Measurements from ENCODE around the gene KRTAP9-9. TPM values are rescaled to one million over a fixed set of nuclear protein-coding genes. Genes with fewer than 3 reads are reported as not detected.

The KRTAP9-9 gene
- total and polyA plus RNA-seq, 8 donors, result not detected

- H3K4me1 ChIP-seq, result no peaks in the 10 kb centered on the region
These were observed 43.4 kb downstream of the KRTAP9-9 start for GRCh38 chr17:41298458-41299135.

GRCh38 chr17:41301204-41301790 lies 46.1 kb downstream of the KRTAP9-9 start:
- H3K36me3 ChIP-seq, result no peaks in the 10 kb centered on the region
- no peaks in the 10 kb centered on the region for H3K9me3 ChIP-seq
- peaks cover 0 to 15% (median 5%) of the 10 kb centered on the region in 3 donors for H3K27me3 ChIP-seq
- TF ChIP-seq CTCF (IDR thresholded peaks at IDR 0.05) (no peak), EP300 (IDR thresholded peaks at IDR 0.05) (no peak), POLR2AphosphoS5 (IDR thresholded peaks at IDR 0.05) (no peak), POLR2A (IDR thresholded peaks at IDR 0.05) (no peak)
- no peak for DNase-seq
- WGBS, 5 donors, result 67 to 76% (median 72%) methylated on average over 5 of the region's 5 CpGs
- no peak overlapping the region for H3K27ac ChIP-seq
- no peak overlapping the region for H3K4me3 ChIP-seq
- intact Hi-C loops (cut with DNase I; ENCODE audit: low total_unique reads), result no loop called here
- no peaks in the 10 kb centered on the region for H3K4me1 ChIP-seq

More at GRCh38 chr17:41298458-41299135, 43.4 kb downstream of the KRTAP9-9 start:
- Histone ChIP-seq H3K27ac (no peak overlapping the region), H3K4me3 (no peak overlapping the region), H3K27me3 (peaks cover 0 to 10% (median 5%) of the 10 kb centered on the region in 3 donors), H3K36me3 (no peaks in the 10 kb centered on the region), H3K9me3 (no peaks in the 10 kb centered on the region)
- TF ChIP-seq POLR2AphosphoS5 (IDR thresholded peaks at IDR 0.05) (no peak), POLR2A (IDR thresholded peaks at IDR 0.05) (no peak), CTCF (IDR thresholded peaks at IDR 0.05) (no peak), EP300 (IDR thresholded peaks at IDR 0.05) (no peak)
- WGBS, 5 donors, result 87 to 89% (median 88%) methylated on average over 19 to 20 of the region's 20 CpGs
- intact Hi-C loops (cut with DNase I; ENCODE audit: low total_unique reads), result no loop called here
- DNase-seq, result no peak

GRCh38 chr17:41301916-41302901 lies 47.0 kb downstream of the KRTAP9-9 start, which contains the start of gene KRTAP29-1:
KRTAP29-1 (minus strand) TSS chr17:41302851; CDS start chr17:41302851, 0 bp downstream.
- TF ChIP-seq POLR2A (IDR thresholded peaks at IDR 0.05), result no peak
- no peak for TF ChIP-seq EP300 (IDR thresholded peaks at IDR 0.05)
- no peak for TF ChIP-seq CTCF (IDR thresholded peaks at IDR 0.05)
- TF ChIP-seq POLR2AphosphoS5 (IDR thresholded peaks at IDR 0.05), result no peak
- H3K36me3 ChIP-seq, result no peaks in the 10 kb centered on the region
- H3K9me3 ChIP-seq, result no peaks in the 10 kb centered on the region
- peaks cover 0 to 21% (median 5%) of the 10 kb centered on the region in 3 donors for H3K27me3 ChIP-seq
- intact Hi-C loops (cut with DNase I; ENCODE audit: low total_unique reads), result no loop called here
- DNase-seq, result no peak
- no peak within 1 kb of the TSS for H3K27ac ChIP-seq
- 56 to 69% (median 63%) methylated on average over 11 of the region's 11 CpGs for WGBS, 5 donors
- H3K4me3 ChIP-seq, result no peak within 1 kb of the TSS
- H3K4me1 ChIP-seq, result no peaks in the 10 kb centered on the region

GRCh38 chr17:41302981-41303380 lies 47.8 kb downstream of the KRTAP9-9 start:
- no peak for TF ChIP-seq CTCF (IDR thresholded peaks at IDR 0.05)
- no peak for TF ChIP-seq POLR2A (IDR thresholded peaks at IDR 0.05)
- TF ChIP-seq POLR2AphosphoS5 (IDR thresholded peaks at IDR 0.05), result no peak
- TF ChIP-seq EP300 (IDR thresholded peaks at IDR 0.05), result no peak
- Histone ChIP-seq H3K27me3 (peaks cover 0 to 19% (median 5%) of the 10 kb centered on the region in 3 donors), H3K4me3 (no peak overlapping the region), H3K9me3 (no peaks in the 10 kb centered on the region), H3K27ac (no peak overlapping the region), H3K36me3 (no peaks in the 10 kb centered on the region), H3K4me1 (peaks cover 0 to 1% (median 0%) of the 10 kb centered on the region in 4 donors)
- WGBS, 5 donors, result 76 to 91% (median 81%) methylated on average over 4 of the region's 4 CpGs
- intact Hi-C loops (cut with DNase I; ENCODE audit: low total_unique reads), result no loop called here
- DNase-seq, result no peak
